ENCODE results near the gene C3.
"Not testable (repeated sequence)": the region's sequence is repeated elsewhere in the genome, so short reads cannot be mapped to it uniquely, and the experiment has no call there.

C3 gene

GRCh38 chr19:6632747-6633455 is 87.5 kb downstream of the C3 start:
- H3K27ac ChIP-seq (ENCODE audit: poor library complexity, severe bottlenecking); H3K9me3 ChIP-seq (ENCODE audit: severe bottlenecking); H3K36me3 ChIP-seq (ENCODE audit: low read depth); H3K4me3 ChIP-seq (ENCODE audit: severe bottlenecking); ATAC-seq (ENCODE audit: low read depth); H3K27me3 ChIP-seq (ENCODE audit: insufficient read depth, poor library complexity, severe bottlenecking); H3K4me1 ChIP-seq (ENCODE audit: insufficient read depth, poor library complexity, severe bottlenecking): not testable (repeated sequence)
- TF ChIP-seq CTCF (IDR thresholded peaks at IDR 0.05; ENCODE audit: poor library complexity, severe bottlenecking) = peak; percentile 72
- peak; percentile 61 for DNase-seq (ENCODE audit: low spot score)

- H3K4me1 ChIP-seq (ENCODE audit: insufficient read depth, poor library complexity, severe bottlenecking) = no peaks in the 10 kb centered on the region
- ATAC-seq (ENCODE audit: low read depth) (no peak), DNase-seq (ENCODE audit: low spot score) (no peak)
- H3K27ac ChIP-seq (ENCODE audit: poor library complexity, severe bottlenecking) = no peak overlapping the region
- no peaks in the 10 kb centered on the region for H3K36me3 ChIP-seq (ENCODE audit: low read depth)
- H3K4me3 ChIP-seq (ENCODE audit: severe bottlenecking) = no peak overlapping the region
- no peaks in the 10 kb centered on the region for H3K9me3 ChIP-seq (ENCODE audit: severe bottlenecking)
- no peaks in the 10 kb centered on the region for H3K27me3 ChIP-seq (ENCODE audit: insufficient read depth, poor library complexity, severe bottlenecking)
- TF ChIP-seq CTCF (IDR thresholded peaks at IDR 0.05; ENCODE audit: poor library complexity, severe bottlenecking) = peak; percentile 85
Measured at GRCh38 chr19:6632002-6632621, 88.3 kb downstream of the C3 start.

Data from RWPE2 (cell line).